Measurements from ENCODE around the gene FEM1C. TPM values are rescaled to one million over a fixed set of nuclear protein-coding genes. Genes with fewer than 3 reads are reported as not detected.
"Not testable (repeated sequence)": the region's sequence is repeated elsewhere in the genome, so short reads cannot be mapped to it uniquely, and the experiment has no call there.

The FEM1C gene
- total RNA-seq, 1 experiment from 2014 or later, result 10.2 TPM

GRCh38 chr5:115522832-115523403 is 21.7 kb downstream of the FEM1C start:
- DNase-seq (ENCODE audit: low spot score), result no peak

- DNase-seq (ENCODE audit: low spot score), result no peak
These were observed 24.4 kb downstream of the FEM1C start for GRCh38 chr5:115520191-115520590.

- no peak for DNase-seq (ENCODE audit: low spot score)
These were observed 28.2 kb downstream of the FEM1C start for GRCh38 chr5:115516372-115516771.

- no peak for DNase-seq (ENCODE audit: low spot score)
These were observed 30.4 kb downstream of the FEM1C start for GRCh38 chr5:115514220-115514619.

GRCh38 chr5:115511632-115512031 is 32.9 kb downstream of the FEM1C start:
- no peak for DNase-seq (ENCODE audit: low spot score)

- DNase-seq (ENCODE audit: low spot score), result no peak
These were observed 34.4 kb downstream of the FEM1C start for GRCh38 chr5:115510145-115510645.

GRCh38 chr5:115509547-115509946 is 35.0 kb downstream of the FEM1C start:
- no peak for DNase-seq (ENCODE audit: low spot score)

- DNase-seq (ENCODE audit: low spot score), result no peak
These were observed 36.9 kb downstream of the FEM1C start for GRCh38 chr5:115507681-115508080.

- no peak for DNase-seq (ENCODE audit: low spot score)
These were observed 41.2 kb downstream of the FEM1C start for GRCh38 chr5:115503420-115503819.

GRCh38 chr5:115501464-115502210 is 42.9 kb downstream of the FEM1C start:
- no peak for DNase-seq (ENCODE audit: low spot score)

GRCh38 chr5:115500225-115500624 is 44.4 kb downstream of the FEM1C start:
- no peak for DNase-seq (ENCODE audit: low spot score)

- no peak for DNase-seq (ENCODE audit: low spot score)
These were observed 47.5 kb downstream of the FEM1C start for GRCh38 chr5:115496936-115497576.

GRCh38 chr5:115494570-115495289 is 49.8 kb downstream of the FEM1C start:
- no peak for DNase-seq (ENCODE audit: low spot score)

- no peak for DNase-seq (ENCODE audit: low spot score)
These were observed 54.0 kb downstream of the FEM1C start for GRCh38 chr5:115490596-115490995.

GRCh38 chr5:115489733-115490132 is 54.8 kb downstream of the FEM1C start:
- no peak for DNase-seq (ENCODE audit: low spot score)

GRCh38 chr5:115487756-115488155 is 56.8 kb downstream of the FEM1C start:
- DNase-seq (ENCODE audit: low spot score), result no peak

- DNase-seq (ENCODE audit: low spot score), result no peak
These were observed 57.4 kb downstream of the FEM1C start for GRCh38 chr5:115487168-115487567.

- DNase-seq (ENCODE audit: low spot score), result no peak
These were observed 57.8 kb downstream of the FEM1C start for GRCh38 chr5:115486728-115487127.

- DNase-seq (ENCODE audit: low spot score), result no peak
These were observed 60.2 kb downstream of the FEM1C start for GRCh38 chr5:115484368-115484767.

GRCh38 chr5:115480900-115481299 is 63.7 kb downstream of the FEM1C start:
- DNase-seq (ENCODE audit: low spot score), result no peak

- DNase-seq (ENCODE audit: low spot score), result no peak
These were observed 64.3 kb downstream of the FEM1C start for GRCh38 chr5:115480271-115480670.

GRCh38 chr5:115479166-115479873 is 65.3 kb downstream of the FEM1C start:
- not testable (repeated sequence) for DNase-seq (ENCODE audit: low spot score)

All from H4 (cell line).